Measurements from ENCODE around the gene NRXN3. TPM values are rescaled to one million over a fixed set of nuclear protein-coding genes. Genes with fewer than 3 reads are reported as not detected.

Gene NRXN3
- polyA plus RNA-seq, 1 donor (not counting 4 experiments of a cell fraction or from before 2014, with no cell fraction given), result 0.89 TPM

DNA sequence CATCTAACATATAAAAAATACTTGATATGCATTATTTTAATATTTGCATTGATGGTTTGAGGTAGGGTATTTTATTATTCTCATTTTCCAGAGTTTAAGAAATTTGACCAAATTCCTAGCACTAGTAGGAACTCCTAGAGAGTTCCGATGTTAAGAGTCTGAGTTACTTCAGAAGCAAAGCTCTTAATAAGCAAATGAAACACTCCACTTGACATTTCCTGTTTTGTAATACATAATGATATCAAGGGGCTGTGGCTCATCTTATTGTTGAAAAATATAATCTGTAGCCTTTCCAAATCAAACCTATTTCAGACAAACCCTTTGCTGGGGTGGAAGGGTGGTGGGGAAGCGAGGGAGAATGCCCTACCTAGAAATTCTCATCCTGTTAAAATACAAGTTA lies 1685.6 kb downstream of the NRXN3 start:
- FAIRE-seq, result no peak
- H3K9me1 ChIP-seq (ENCODE audit: control insufficient read depth, extremely low read depth, insufficient read depth, low read length), result no peaks in the 10 kb centered on the region
- dilution Hi-C loops (cut with MboI; ENCODE audit: extremely low pct_ligation_motif_present, low sequenced_read_pairs), result no loop called here
- H3K4me1 ChIP-seq (ENCODE audit: control insufficient read depth, extremely low read depth, insufficient read depth, low read length), result no peaks in the 10 kb centered on the region
- no peaks in the 10 kb centered on the region for H3K36me3 ChIP-seq (ENCODE audit: control insufficient read depth in 2 of 2, extremely low read depth in 1 of 2, insufficient read depth in 2 of 2, low read length in 2 of 2)
- H3K4me3 ChIP-seq (ENCODE audit: control insufficient read depth in 2 of 3, extremely low read depth in 1 of 3, insufficient read depth in 2 of 3, low read depth in 1 of 3, low read length in 3 of 3), result no peak overlapping the region
- no peak for DNase-seq (ENCODE audit: low read depth, low spot score)
- H3K79me2 ChIP-seq (ENCODE audit: control insufficient read depth, insufficient read depth, low read length), result no peaks in the 10 kb centered on the region
- no peaks in the 10 kb centered on the region for H3K9me3 ChIP-seq (ENCODE audit: control insufficient read depth, low read depth, low read length)
- H3K4me2 ChIP-seq (ENCODE audit: control insufficient read depth, extremely low read depth, insufficient read depth, low read depth, low read length), result no peak overlapping the region
- no peak overlapping the region for H2AFZ ChIP-seq (ENCODE audit: control insufficient read depth, low read length)
- H3K27ac ChIP-seq (ENCODE audit: control insufficient read depth, insufficient read depth, low read length), result no peak overlapping the region
- no peaks in the 10 kb centered on the region for H3K27me3 ChIP-seq (ENCODE audit: control insufficient read depth, extremely low read depth, insufficient read depth, low read length)
- H3K9ac ChIP-seq (ENCODE audit: control insufficient read depth, extremely low read depth, insufficient read depth, low read length), result no peak overlapping the region
- no peaks in the 10 kb centered on the region for H4K20me1 ChIP-seq (ENCODE audit: control insufficient read depth, extremely low read depth, insufficient read depth, low read length)
- TF ChIP-seq CTCF (optimal IDR thresholded peaks at IDR 0.05 in 1 of 3, IDR thresholded peaks at IDR 0.05 in 1 of 3, conservative IDR thresholded peaks at IDR 0.05 in 1 of 3; ENCODE audit: extremely low read depth in 1 of 3, insufficient read depth in 2 of 3, low read length in 3 of 3) (no peak), EZH2 (IDR thresholded peaks at IDR 0.05; ENCODE audit: low read length) (no peak)

DNA sequence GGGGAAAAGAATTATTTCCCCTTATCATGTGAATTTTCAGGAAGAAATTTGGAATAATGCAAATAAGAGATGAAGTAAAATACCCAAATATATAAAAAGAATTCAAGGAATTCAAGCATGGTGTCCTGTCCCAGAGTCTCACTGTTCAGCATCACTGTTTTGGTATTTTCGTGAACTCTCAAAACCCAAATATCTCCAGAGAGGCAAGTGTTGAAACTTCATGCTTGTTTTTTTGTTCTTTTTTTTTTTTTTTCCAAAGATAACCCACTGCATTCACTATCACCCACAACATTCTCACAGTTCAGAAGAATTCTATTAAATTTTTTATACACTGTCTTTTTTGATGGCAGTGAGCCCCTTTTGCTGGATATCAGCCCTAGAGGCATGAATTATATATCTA lies 1686.2 kb downstream of the NRXN3 start:
- H3K9me1 ChIP-seq (ENCODE audit: control insufficient read depth, extremely low read depth, insufficient read depth, low read length), result no peaks in the 10 kb centered on the region
- no peak overlapping the region for H2AFZ ChIP-seq (ENCODE audit: control insufficient read depth, low read length)
- no peak overlapping the region for H3K4me2 ChIP-seq (ENCODE audit: control insufficient read depth, extremely low read depth, insufficient read depth, low read depth, low read length)
- TF ChIP-seq EZH2 (IDR thresholded peaks at IDR 0.05; ENCODE audit: low read length) (no peak), CTCF (optimal IDR thresholded peaks at IDR 0.05 in 1 of 3, IDR thresholded peaks at IDR 0.05 in 1 of 3, conservative IDR thresholded peaks at IDR 0.05 in 1 of 3; ENCODE audit: extremely low read depth in 1 of 3, insufficient read depth in 2 of 3, low read length in 3 of 3) (no peak)
- H4K20me1 ChIP-seq (ENCODE audit: control insufficient read depth, extremely low read depth, insufficient read depth, low read length), result no peaks in the 10 kb centered on the region
- no peaks in the 10 kb centered on the region for H3K79me2 ChIP-seq (ENCODE audit: control insufficient read depth, insufficient read depth, low read length)
- DNase-seq (ENCODE audit: low read depth, low spot score), result no peak
- H3K27me3 ChIP-seq (ENCODE audit: control insufficient read depth, extremely low read depth, insufficient read depth, low read length), result no peaks in the 10 kb centered on the region
- no peak overlapping the region for H3K9ac ChIP-seq (ENCODE audit: control insufficient read depth, extremely low read depth, insufficient read depth, low read length)
- no peaks in the 10 kb centered on the region for H3K4me1 ChIP-seq (ENCODE audit: control insufficient read depth, extremely low read depth, insufficient read depth, low read length)
- no peak overlapping the region for H3K4me3 ChIP-seq (ENCODE audit: control insufficient read depth in 2 of 3, extremely low read depth in 1 of 3, insufficient read depth in 2 of 3, low read depth in 1 of 3, low read length in 3 of 3)
- no peak for FAIRE-seq
- dilution Hi-C loops (cut with MboI; ENCODE audit: extremely low pct_ligation_motif_present, low sequenced_read_pairs), result no loop called here
- H3K9me3 ChIP-seq (ENCODE audit: control insufficient read depth, low read depth, low read length), result no peaks in the 10 kb centered on the region
- no peak overlapping the region for H3K27ac ChIP-seq (ENCODE audit: control insufficient read depth, insufficient read depth, low read length)
- no peaks in the 10 kb centered on the region for H3K36me3 ChIP-seq (ENCODE audit: control insufficient read depth in 2 of 2, extremely low read depth in 1 of 2, insufficient read depth in 2 of 2, low read length in 2 of 2)
